GM18867 (cell line): ENCODE data around the gene C2CD4C.
"Not testable (repeated sequence)": the region's sequence is repeated elsewhere in the genome, so short reads cannot be mapped to it uniquely, and the experiment has no call there.

Source experiments
- ATAC-seq: cut with Tn5 transposase; IDR thresholded peaks from one replicate; pipeline ENCODE4 v1.9.1; 2021; ENCODE audit warnings: mild to moderate bottlenecking, moderate library complexity; ENCODE audit not compliant: unreplicated experiment

Gene C2CD4C

GRCh38 chr19:408902-409515 is at the start of gene C2CD4C:
Gene C2CD4C, minus strand, starts transcription at chr19:409147. Its CDS starts 786 bp downstream, at chr19:408361.
- no peak for ATAC-seq

DNA sequence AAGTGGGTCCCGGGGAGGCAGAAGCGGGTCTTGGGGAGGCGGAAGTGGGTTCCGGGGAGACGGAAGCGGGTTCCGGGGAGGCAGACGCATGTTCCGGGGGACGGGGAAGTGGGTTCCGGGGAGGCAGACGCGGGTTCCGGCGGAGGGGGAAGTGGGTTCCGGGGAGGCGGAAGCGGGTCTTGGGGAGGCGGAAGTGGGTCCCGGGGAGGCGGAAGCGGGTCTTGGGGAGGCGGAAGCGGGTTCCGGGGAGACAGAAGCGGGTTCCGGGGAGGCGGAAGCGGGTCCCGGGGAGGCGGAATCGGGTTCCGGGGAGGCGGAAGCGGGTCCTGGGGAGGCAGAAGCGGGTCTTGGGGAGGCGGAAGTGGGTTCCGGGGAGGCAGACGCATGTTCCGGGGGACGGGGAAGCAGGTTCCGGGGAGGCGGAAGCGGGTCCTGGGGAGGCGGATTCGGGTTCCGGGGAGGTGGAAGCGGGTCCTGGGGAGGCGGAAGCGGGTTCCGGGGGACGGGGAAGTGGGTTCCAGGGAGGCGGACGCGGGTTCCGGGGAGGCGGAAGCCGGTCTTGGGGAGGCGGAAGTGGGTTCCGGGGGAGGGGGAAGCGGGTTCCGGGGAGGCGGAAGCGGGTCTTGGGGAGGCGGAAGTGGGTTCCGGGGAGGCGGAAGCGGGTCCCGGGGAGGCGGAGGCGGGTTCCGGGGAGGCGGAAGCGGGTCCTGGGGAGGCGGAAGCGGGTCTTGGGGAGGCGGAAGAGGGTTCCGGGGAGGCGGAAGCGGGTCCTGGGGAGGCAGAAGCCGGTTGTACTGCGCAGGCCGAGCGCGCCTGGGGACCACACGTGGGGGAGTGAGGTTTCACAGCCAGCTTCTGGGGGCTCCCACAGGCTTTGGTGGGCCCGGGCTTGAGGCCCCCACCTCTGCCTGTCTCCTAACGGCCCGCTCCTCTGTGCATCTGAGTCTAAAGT is 49.4 kb upstream of the C2CD4C start:
- ATAC-seq: no peak

GRCh38 chr19:457636-458035 is 48.7 kb upstream of the C2CD4C start:
- no peak for ATAC-seq

GRCh38 chr19:456547-457110 is 47.7 kb upstream of the C2CD4C start:
- no peak for ATAC-seq

DNA sequence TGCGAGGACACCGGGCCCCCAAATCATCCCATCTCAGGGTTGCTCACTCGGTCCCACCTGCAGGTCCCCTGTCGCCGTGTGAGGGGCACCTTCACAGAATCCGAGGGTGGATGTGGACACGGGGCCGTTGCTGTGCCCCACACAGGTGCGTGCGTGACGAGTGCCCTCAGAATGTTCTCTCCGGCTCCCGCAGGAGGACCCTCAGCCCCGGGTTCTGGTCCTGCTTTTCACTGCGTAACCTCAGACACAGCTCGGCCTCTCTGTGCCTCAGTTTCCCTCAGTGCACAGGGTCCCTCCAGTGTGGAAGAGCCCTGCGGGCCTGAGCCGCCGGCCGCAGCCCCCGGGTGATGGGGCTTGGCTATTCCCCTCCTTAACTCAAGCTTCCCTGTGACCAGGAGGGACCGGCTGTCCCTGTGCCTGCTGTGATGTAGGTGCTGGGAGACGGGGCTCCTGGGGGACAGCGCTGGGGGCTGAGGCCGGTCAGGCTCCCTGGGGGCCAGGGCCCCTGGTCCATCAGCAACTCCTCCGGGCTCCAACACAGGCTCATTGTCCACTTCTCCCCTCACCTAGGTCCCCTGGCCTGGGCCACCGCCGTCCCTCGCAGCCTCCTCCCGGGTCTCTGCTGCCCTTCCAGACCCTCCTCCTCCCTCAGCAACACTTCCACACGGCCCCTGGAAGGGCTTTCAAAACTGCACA is 47.1 kb upstream of the C2CD4C start:
- ATAC-seq: no peak

- ATAC-seq: no peak
These were observed 46.2 kb upstream of the C2CD4C start for GRCh38 chr19:455031-455705.

GRCh38 chr19:453606-454005 is 44.7 kb upstream of the C2CD4C start:
- ATAC-seq: no peak

DNA sequence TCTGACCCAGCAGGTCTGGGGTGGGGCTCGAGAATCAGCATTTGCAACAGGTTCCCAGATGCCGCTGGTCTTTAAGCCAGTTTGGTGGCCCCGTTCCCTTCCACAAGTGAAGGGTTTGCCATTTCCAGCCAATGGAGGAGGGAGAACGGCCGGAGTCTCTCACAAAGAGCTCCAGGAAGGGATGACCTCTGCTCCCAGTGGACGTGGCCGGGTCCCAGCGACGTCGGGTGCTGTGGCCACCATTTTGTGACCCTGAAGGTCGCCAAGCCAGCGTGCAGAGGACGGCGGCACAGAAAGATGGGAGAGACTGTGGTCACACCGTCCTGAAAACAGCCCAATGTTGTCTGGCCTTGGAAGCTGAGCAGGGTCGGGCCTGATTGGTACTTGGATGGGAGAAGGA is 43.9 kb upstream of the C2CD4C start:
- no peak for ATAC-seq

GRCh38 chr19:450912-451481 is 42.0 kb upstream of the C2CD4C start:
- not testable (repeated sequence) for ATAC-seq

GRCh38 chr19:449916-450315 is 41.0 kb upstream of the C2CD4C start:
- ATAC-seq: no peak

GRCh38 chr19:447816-448560 is 39.0 kb upstream of the C2CD4C start:
- ATAC-seq: no peak

- ATAC-seq: no peak
These were observed 38.1 kb upstream of the C2CD4C start for GRCh38 chr19:447064-447426.

GRCh38 chr19:444677-445210 is 35.8 kb upstream of the C2CD4C start:
- ATAC-seq: no peak

DNA sequence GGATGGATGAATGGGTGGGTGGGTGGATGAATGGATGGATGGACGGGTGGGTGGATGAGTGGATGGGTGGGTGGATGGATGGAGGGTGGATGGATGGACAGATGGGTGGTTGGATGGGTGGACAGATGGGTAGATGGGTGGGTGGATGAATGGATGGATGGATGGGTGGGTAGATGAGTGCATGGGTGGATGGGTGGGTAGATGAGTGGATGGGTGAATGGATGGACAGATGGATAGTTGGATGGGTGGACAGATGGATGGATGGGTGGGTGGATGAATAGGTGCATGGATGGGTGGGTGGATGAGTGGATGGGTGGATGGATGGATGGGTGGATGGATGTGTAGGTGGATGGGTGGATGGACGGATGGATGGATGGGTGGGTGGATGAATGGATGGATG is 34.1 kb upstream of the C2CD4C start:
- no peak for ATAC-seq

DNA sequence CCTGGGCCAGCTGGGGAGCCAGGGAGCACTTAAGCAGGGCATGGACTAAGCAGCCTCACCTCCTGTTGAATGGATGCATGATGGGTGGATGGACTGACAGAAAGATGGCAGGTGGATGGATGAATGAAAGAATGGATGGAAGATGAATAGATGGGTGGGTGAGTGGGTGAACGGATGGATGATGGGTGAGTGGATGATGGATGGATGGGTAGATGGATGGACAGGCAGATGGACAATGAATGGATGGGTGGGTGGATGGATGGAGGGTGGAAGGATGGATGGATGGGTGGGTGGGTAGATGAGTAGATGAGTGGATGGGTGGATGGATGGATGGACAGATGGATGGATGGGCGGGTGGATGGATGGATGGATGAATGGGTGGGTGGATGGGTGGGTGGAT is 33.1 kb upstream of the C2CD4C start:
- no peak for ATAC-seq

DNA sequence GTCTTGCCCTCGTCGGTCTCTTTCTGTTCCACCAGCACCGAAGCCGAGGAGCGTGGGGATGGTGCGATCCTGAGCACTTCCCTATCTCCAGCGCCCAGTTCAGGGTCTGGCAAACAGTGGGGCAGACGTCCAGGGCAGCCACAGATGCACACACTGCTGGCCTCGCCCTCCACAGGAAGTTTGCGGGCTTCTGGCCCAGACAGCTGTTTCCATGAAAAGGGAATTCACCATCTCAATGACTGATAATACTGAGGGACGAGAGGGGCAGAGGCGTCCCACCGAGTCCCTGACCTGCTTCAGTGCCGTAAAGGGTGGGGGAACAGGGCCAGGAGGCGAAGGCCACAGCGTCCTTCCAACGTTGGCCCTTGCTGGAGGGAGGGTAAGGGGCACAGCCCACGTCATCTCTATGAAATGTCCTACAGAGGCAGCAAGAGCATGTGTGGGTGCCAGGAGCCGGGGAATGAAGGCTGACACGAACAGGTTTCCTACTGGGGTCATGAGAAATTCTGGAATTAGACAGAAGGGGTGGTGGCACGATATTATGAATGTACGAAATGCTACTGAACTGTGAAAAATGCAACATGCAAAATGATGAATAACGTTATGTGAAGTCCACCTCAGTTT is 32.4 kb upstream of the C2CD4C start:
- ATAC-seq: no peak

DNA sequence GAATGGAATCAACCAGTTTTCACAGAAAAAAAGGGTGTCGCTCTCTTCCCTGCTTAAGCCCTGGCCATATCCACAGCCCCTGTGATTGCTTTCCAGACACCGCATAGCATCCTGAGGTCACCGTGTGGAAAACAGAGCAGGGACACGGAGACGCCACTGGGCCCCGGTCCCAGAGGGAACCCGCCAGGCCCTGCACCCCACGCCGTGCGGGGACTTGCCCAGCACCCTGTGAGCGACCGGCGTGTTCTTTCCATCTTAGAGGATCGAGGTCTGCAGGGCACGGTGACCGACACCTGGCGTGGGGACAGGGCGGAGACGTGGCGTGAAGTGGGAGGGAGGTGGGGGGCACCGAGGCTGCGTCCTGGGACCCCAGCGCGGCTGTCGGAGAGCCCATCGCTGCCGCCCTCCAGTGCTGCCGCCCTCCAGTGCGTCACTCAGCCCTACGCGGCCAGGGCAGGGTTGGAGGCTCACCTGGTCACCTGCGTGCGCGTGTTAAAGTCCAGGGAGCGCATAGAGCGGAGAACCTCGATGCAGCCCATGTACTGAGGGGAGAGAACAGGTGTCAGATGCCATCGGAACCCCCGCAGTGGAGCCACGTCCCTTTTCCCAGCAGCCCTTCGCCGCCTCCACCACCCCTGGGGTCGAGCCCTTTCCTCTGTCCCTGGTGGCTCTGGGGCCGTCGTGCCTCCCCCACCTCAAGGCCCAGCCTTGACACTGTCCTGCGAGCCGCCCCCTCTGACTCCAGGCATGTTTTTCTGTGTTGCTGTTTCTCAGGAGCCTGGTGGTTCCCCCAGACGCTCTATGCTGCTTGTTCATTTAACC is 31.7 kb upstream of the C2CD4C start:
- no peak for ATAC-seq

DNA sequence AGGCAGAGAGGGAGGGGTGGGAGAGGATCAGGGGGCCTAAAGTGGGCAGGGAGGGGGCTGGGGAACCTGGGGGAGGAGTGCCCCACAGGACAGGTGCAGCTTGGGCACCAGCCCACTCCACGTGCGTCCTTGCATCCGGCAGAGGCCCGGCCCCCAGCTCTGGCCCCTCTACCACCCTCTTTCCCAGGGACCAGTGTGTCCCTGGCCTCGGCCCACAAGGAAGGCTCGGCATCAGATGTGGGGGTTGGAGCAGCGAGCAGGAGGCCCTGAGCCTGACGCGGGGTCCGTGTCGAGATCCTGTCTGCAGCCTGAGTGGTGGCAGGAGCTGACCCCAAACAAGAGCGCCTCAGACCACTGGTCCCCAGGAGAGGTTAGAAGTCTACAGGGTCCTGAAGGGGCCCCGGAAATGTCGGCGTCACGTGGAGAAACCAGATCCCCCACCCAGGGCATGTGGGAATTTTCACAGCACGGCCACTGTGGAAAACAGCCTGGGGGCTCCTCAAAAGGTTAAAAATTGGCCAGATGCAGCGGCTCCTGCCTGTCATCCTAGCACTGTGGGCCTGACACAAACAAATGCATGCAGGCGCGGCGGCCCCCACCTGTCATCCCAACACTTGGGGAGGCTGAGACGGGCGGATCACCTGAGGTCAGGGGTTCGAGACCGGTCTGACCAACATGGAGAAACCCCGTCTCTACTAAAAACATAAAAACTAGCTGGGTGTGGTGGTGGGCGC is 30.4 kb upstream of the C2CD4C start:
- ATAC-seq: no peak
